ENCODE measurements around the gene RRAD.

RRAD gene

DNA sequence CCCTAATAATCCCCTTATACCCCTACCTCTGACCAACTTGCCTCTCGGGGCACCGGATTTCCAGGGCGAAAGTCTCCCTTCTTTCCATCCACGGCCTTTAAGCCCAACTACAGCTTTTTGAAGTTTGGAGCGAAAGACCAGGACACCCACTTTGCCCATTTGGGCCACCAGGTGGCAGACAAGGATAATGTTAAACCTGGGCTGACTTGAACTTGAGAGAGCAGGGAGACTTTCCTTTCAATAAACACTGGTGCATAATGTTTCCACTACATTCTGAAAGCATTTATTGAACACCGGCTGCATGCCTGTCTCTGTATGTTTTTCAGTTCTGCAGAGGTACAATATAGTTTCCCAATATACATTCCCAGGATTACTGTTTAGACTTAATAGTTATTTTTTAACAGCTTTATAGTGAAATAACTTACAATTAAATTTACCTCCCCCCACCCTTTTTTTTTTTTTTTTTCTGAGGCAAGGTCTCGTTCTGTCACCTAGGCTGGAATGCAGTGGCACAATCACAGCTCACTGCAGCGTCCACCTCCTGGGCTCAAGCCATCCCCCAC lies 28.8 kb upstream of the RRAD start:
- Histone ChIP-seq H3K9me2 (replicated peaks; ENCODE audit: control insufficient read depth, low read length) (no peaks in the 10 kb centered on the region), H3K9me3 (ENCODE audit: control insufficient read depth, insufficient read depth, low read length) (no peaks in the 10 kb centered on the region), H3K4me1 (ENCODE audit: control insufficient read depth, low read length) (no peaks in the 10 kb centered on the region), H3K4me2 (ENCODE audit: low read length) (no peak overlapping the region), H3K27ac (ENCODE audit: low read depth, low read length) (no peak overlapping the region), H3F3A (ENCODE audit: control insufficient read depth, insufficient read depth) (no peaks in the 10 kb centered on the region), H4K20me1 (ENCODE audit: control insufficient read depth, insufficient read depth, low read depth, low read length) (no peaks in the 10 kb centered on the region), H3K36me3 (ENCODE audit: control insufficient read depth, low read length) (no peaks in the 10 kb centered on the region), H3K27me3 (ENCODE audit: control insufficient read depth, low read length) (peaks cover 32% of the 10 kb centered on the region), H3K79me2 (ENCODE audit: control insufficient read depth, low read length) (no peaks in the 10 kb centered on the region), H3K4me3 (ENCODE audit: low read length) (no peak overlapping the region)
- TF ChIP-seq EZH2phosphoT487 (IDR thresholded peaks at IDR 0.05; ENCODE audit: borderline replicate concordance, low read length) = no peak
- TF ChIP-seq, protein P1, sequence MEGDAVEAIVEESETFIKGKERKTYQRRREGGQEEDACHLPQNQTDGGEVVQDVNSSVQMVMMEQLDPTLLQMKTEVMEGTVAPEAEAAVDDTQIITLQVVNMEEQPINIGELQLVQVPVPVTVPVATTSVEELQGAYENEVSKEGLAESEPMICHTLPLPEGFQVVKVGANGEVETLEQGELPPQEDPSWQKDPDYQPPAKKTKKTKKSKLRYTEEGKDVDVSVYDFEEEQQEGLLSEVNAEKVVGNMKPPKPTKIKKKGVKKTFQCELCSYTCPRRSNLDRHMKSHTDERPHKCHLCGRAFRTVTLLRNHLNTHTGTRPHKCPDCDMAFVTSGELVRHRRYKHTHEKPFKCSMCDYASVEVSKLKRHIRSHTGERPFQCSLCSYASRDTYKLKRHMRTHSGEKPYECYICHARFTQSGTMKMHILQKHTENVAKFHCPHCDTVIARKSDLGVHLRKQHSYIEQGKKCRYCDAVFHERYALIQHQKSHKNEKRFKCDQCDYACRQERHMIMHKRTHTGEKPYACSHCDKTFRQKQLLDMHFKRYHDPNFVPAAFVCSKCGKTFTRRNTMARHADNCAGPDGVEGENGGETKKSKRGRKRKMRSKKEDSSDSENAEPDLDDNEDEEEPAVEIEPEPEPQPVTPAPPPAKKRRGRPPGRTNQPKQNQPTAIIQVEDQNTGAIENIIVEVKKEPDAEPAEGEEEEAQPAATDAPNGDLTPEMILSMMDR (IDR thresholded peaks at IDR 0.05; ENCODE audit: low read depth, low read length, poor library complexity, severe bottlenecking) = peak; percentile 83

DNA sequence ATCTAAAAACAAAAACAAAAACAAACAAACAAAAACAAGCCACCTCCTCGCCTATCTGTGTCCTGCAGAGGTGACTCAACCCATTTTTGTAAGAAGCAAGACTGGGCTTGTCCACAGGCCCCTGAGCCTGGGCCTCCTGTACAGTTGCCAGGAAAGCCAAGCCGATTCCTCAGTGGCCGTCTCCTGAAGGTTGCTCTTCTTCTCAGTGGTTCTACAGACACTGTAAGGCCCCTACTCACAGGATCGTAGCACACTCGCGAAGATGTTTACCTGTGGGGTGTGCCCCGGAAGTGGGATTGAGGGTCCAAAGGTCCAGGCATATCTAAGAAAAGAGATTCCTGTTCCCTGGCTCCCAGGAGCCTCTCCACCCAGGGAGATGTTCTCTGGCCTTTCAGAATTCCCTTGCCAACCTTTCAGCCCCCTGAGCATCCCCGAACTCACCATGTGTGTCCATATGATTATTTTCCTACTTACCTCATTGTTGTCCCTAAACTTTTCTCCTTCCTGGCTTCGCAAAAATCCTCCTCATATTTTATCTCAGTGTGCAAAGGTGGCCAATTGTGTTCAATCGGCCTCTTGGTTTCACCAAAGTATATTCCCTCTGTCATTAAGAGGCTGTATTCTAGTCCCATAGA lies 28.2 kb upstream of the RRAD start:
- no peak overlapping the region for H3K4me2 ChIP-seq (ENCODE audit: low read length)

DNA sequence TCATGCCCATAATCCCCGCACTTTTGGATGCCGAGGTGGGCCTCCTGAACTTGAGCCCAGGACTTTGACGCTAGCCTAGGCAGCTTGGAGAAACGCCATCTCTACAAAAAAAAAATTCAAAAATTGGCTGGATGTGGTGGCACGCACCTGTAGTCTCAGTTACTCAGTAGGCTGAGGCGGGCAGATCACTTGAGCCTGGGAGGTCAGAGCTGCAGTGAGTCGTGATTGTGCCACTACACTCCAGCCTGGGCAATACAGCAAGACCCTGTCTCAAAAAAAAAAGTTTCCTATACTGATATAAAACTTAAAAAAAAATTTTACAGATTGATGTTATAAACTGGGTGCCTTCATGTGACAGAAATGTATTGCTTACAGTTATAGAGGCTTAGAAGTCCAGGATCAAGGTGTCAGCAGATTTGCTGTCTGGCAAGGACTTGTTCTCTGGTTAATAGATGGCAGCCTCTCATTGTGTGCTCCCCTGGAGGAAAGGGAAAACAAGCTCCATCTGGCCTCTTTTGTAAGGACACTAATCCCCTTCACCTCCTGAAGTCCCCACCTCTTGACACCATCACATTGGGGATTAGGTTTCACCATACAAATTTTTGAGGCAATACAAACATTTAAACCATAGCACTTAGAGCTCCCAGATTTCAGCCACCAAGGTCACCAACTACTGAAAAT lies 27.2 kb upstream of the RRAD start:
- H3K9me3 ChIP-seq (ENCODE audit: control insufficient read depth, insufficient read depth, low read length) = no peaks in the 10 kb centered on the region
- H3K79me2 ChIP-seq (ENCODE audit: control insufficient read depth, low read length) = no peaks in the 10 kb centered on the region
- H4K20me1 ChIP-seq (ENCODE audit: control insufficient read depth, insufficient read depth, low read depth, low read length) = no peaks in the 10 kb centered on the region
- no peak overlapping the region for H3K4me3 ChIP-seq (ENCODE audit: low read length)
- H3F3A ChIP-seq (ENCODE audit: control insufficient read depth, insufficient read depth) = no peaks in the 10 kb centered on the region
- TF ChIP-seq EZH2phosphoT487 (IDR thresholded peaks at IDR 0.05; ENCODE audit: borderline replicate concordance, low read length) = no peak
- TF ChIP-seq, protein P1 (IDR thresholded peaks at IDR 0.05; ENCODE audit: low read depth, low read length, poor library complexity, severe bottlenecking) = no peak
- H3K27ac ChIP-seq (ENCODE audit: low read depth, low read length) = no peak overlapping the region
- H3K36me3 ChIP-seq (ENCODE audit: control insufficient read depth, low read length) = no peaks in the 10 kb centered on the region
- H3K4me2 ChIP-seq (ENCODE audit: low read length) = no peak overlapping the region
- peaks cover 12% of the 10 kb centered on the region for H3K4me1 ChIP-seq (ENCODE audit: control insufficient read depth, low read length)
- peaks cover 45% of the 10 kb centered on the region for H3K27me3 ChIP-seq (ENCODE audit: control insufficient read depth, low read length)
- no peaks in the 10 kb centered on the region for H3K9me2 ChIP-seq (replicated peaks; ENCODE audit: control insufficient read depth, low read length)

More for the DNA sequence above, 28.2 kb upstream of the RRAD start:
- peaks cover 2% of the 10 kb centered on the region for H3K4me1 ChIP-seq (ENCODE audit: control insufficient read depth, low read length)
- no peak for TF ChIP-seq EZH2phosphoT487 (IDR thresholded peaks at IDR 0.05; ENCODE audit: borderline replicate concordance, low read length)
- TF ChIP-seq, protein P1 (IDR thresholded peaks at IDR 0.05; ENCODE audit: low read depth, low read length, poor library complexity, severe bottlenecking) = no peak
- no peak overlapping the region for H3K4me3 ChIP-seq (ENCODE audit: low read length)
- H3K27me3 ChIP-seq (ENCODE audit: control insufficient read depth, low read length) = peaks cover 38% of the 10 kb centered on the region
- no peaks in the 10 kb centered on the region for H3K9me3 ChIP-seq (ENCODE audit: control insufficient read depth, insufficient read depth, low read length)
- H3F3A ChIP-seq (ENCODE audit: control insufficient read depth, insufficient read depth) = no peaks in the 10 kb centered on the region
- H3K27ac ChIP-seq (ENCODE audit: low read depth, low read length) = no peak overlapping the region
- no peaks in the 10 kb centered on the region for H3K79me2 ChIP-seq (ENCODE audit: control insufficient read depth, low read length)
- H4K20me1 ChIP-seq (ENCODE audit: control insufficient read depth, insufficient read depth, low read depth, low read length) = no peaks in the 10 kb centered on the region
- no peaks in the 10 kb centered on the region for H3K36me3 ChIP-seq (ENCODE audit: control insufficient read depth, low read length)
- H3K9me2 ChIP-seq (replicated peaks; ENCODE audit: control insufficient read depth, low read length) = no peaks in the 10 kb centered on the region

All from DOHH2 (cell line).